Stomach (tissue), 9 donors: ENCODE results near the gene CDYL. TPM values are rescaled to one million over a fixed set of nuclear protein-coding genes. Genes with fewer than 3 reads are reported as not detected.

ENCODE experiments used
- DNase-seq, 2 donors: peaks; one replicate each; pipeline versions ENCODE4 v3.0.0 to v3.0.0-alpha.2; 2013 to 2019
- H3K27ac ChIP-seq, 5 donors: fragments of 200-600 bp in 4 of 5; sonication (generic) in 4 of 5; one replicate each; pipeline ENCODE4 v1.5.1; 2013 to 2019; ENCODE audit warnings: mild to moderate bottlenecking in 1 of 5, moderate library complexity in 1 of 5
- H3K27me3 ChIP-seq, 3 donors: fragments of 200-600 bp; sonication (generic); one replicate each; pipeline ENCODE4 v1.5.1; 2017 to 2019; ENCODE audit warnings: mixed run types in 1 of 3
- H3K36me3 ChIP-seq, 4 donors: fragments of 200-600 bp; sonication (generic); 1 replicate in 3 of 4; 2 replicates in 1 of 4; pipeline ENCODE4 v1.5.1; 2016 to 2019
- H3K4me1 ChIP-seq, 4 donors: fragments of 200-600 bp; sonication (generic); one replicate each; pipeline ENCODE4 v1.5.1; 2016 to 2019
- H3K4me3 ChIP-seq, 4 donors: fragments of 200-600 bp; sonication (generic) in 3 of 4; one replicate each; pipeline ENCODE4 v1.5.1; 2016 to 2019; ENCODE audit warnings: mild to moderate bottlenecking in 1 of 4
- H3K9me3 ChIP-seq, 4 donors: fragments of 200-600 bp; sonication (generic); one replicate each; pipeline ENCODE4 v1.5.1; 2016 to 2019
- CTCF ChIP-seq, 7 experiments: fragments of 450-650 bp in 4 of 7; fragments of 200-600 bp in 3 of 7; sonication (generic) in 3 of 7; IDR thresholded peaks; one replicate each; pipeline ENCODE4 v1.5.1; 2016 to 2019; ENCODE audit warnings: antibody characterized with exemption in 7 of 7, control low read depth in 2 of 7, mild to moderate bottlenecking in 1 of 7
- EP300 ChIP-seq: sonication (generic); formaldehyde crosslinking; IDR thresholded peaks from one replicate; pipeline ENCODE4 v1.6.1; 2017; ENCODE audit warnings: antibody characterized with exemption
- POLR2A ChIP-seq, 4 donors: fragments of 450-650 bp; IDR thresholded peaks; one replicate each; pipeline ENCODE4 v1.6.1; 2016; ENCODE audit warnings: antibody characterized with exemption in 4 of 4, control low read depth in 2 of 4, mild to moderate bottlenecking in 1 of 4, moderate library complexity in 1 of 4
- POLR2AphosphoS5 ChIP-seq, 3 donors: sonication (generic); formaldehyde crosslinking; IDR thresholded peaks; one replicate each; pipeline ENCODE4 v1.6.1; 2016; ENCODE audit warnings: antibody characterized with exemption in 3 of 3
- WGBS, 5 donors: extraction: QIAGEN DNeasy Blood & Tissue Kit in 3 of 5; methylation state at CpG; one replicate each; pipeline versions ENCODE4 v1.1.5 to v1.1.7; 2013 to 2018; 5-methylcytosine and 5-hydroxymethylcytosine counted together
- intact Hi-C: fragments of 100-400 bp; cut with DNase I; formaldehyde crosslinking; loops from one replicate; pipeline ENCODE4 v1.15.1; 2023; ENCODE audit warnings: low total_unique reads
- polyA plus RNA-seq, 3 donors: library from polyadenylated mRNA; stranded (reverse); fragments of 200-250 nt; gene quantifications; one replicate each; pipeline ENCODE4 v1.2.3, GENCODE V29; 2013
- total RNA-seq, 5 donors: library from RNA; depleted of rRNA; stranded (reverse); fragments of >200 nt; gene quantifications; one replicate each; pipeline versions ENCODE4 v1.1.0 to v1.2.3, GENCODE V29; 2014 to 2016
- donor health status: healthy with polysubstance abuse.
- donor health status: Bipolar disorder and iron deficiency.
- donor health status: healthy.

CDYL gene
- total and polyA plus RNA-seq, 8 donors, result 6.2 to 226 (median 18.4) TPM

DNA sequence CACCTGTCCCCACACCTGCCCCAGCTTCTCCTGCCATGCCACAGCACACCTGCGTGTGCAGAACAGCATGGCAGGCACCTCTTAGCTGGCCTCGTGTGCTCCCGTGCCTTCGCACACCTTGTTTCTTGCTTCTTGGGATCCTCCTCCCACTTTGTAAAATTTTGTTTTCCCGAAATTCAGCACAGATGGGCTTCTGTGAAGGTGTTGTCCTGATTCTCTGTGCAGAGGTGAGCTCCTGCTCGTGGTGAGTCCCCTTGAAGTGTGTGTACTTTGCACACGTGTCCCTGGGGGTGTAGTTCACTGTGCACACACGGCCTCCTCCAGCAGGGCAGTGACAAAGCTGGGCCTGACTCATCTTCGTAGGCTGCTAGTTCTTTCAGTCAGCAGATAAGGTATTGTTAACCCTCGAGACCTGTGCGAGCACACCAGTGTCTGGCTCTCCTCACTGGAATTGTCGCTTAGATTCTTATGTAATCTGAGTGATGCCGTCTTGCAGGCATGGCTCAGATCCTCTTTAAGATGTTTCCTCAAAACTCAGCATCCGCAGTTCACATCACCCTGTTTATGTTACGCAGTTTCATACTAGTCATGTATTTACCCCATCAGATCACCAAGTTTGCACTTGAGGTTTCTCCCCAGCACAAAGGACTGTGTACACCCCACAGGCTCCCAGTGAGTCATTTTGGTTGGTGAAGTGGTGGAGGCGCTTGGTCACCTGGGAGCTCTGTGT, 77.7 kb downstream of the CDYL start:
- 76 to 79% (median 78%) methylated on average over 16 of the region's 16 CpGs for WGBS, 5 donors
- Histone ChIP-seq H3K27ac (no peak overlapping the region), H3K27me3 (no peaks in the 10 kb centered on the region), H3K36me3 (no peaks in the 10 kb centered on the region), H3K9me3 (no peaks in the 10 kb centered on the region), H3K4me3 (no peak overlapping the region), H3K4me1 (peaks cover 7 to 41% (median 17%) of the 10 kb centered on the region in 4 donors)
- intact Hi-C loops, result no loop called here
- TF ChIP-seq CTCF (IDR thresholded peaks at IDR 0.05) (no peak), POLR2AphosphoS5 (IDR thresholded peaks at IDR 0.05) (no peak), EP300 (no peak), POLR2A (IDR thresholded peaks at IDR 0.05) (no peak)
- peak in 1 of 2 donors; percentile 37 for DNase-seq

DNA sequence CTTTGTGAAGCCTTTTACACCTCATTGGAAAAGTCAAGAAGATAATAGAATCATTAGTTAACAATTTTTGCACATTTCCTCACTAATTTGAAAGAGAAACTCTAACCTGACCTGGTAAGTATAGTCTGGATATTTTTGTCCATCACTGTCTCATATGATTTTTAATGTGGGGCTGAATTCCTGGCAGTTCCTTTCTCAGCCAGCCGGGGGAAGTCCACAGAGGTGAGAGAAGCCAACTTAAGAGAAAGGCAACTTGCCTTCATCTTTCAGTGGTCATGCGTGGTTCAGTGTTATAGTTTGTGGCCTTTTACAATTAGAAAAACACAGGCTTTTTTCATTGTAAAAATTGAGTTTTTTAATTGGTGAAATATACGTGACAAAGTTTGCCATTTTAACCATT, 80.6 kb downstream of the CDYL start:
- no peaks in the 10 kb centered on the region for H3K36me3 ChIP-seq
- DNase-seq, result no peak
- no peak overlapping the region for H3K4me3 ChIP-seq
- intact Hi-C loops, result no loop called here
- H3K4me1 ChIP-seq, result peaks cover 4 to 43% (median 20%) of the 10 kb centered on the region in 4 donors
- no peak overlapping the region for H3K27ac ChIP-seq
- 90 to 94% (median 92%) methylated on average over 3 of the region's 3 CpGs for WGBS, 5 donors
- H3K27me3 ChIP-seq, result no peaks in the 10 kb centered on the region
- TF ChIP-seq EP300, result no peak
- TF ChIP-seq POLR2A (IDR thresholded peaks at IDR 0.05), result no peak
- no peak for TF ChIP-seq POLR2AphosphoS5 (IDR thresholded peaks at IDR 0.05)
- TF ChIP-seq CTCF (IDR thresholded peaks at IDR 0.05), result no peak
- no peaks in the 10 kb centered on the region for H3K9me3 ChIP-seq

- Histone ChIP-seq H3K4me3 (no peak overlapping the region), H3K36me3 (no peaks in the 10 kb centered on the region), H3K4me1 (peaks cover 4 to 38% (median 22%) of the 10 kb centered on the region in 4 donors), H3K27me3 (no peaks in the 10 kb centered on the region), H3K27ac (no peak overlapping the region), H3K9me3 (peaks cover 0 to 1% (median 0%) of the 10 kb centered on the region in 4 donors)
- TF ChIP-seq EP300, result no peak
- TF ChIP-seq CTCF (IDR thresholded peaks at IDR 0.05), result no peak
- no peak for TF ChIP-seq POLR2AphosphoS5 (IDR thresholded peaks at IDR 0.05)
- TF ChIP-seq POLR2A (IDR thresholded peaks at IDR 0.05), result no peak
- DNase-seq, result no peak
- intact Hi-C loops, result no loop called here
- 43 to 54% (median 53%) methylated on average over 8 of the region's 8 CpGs for WGBS, 5 donors
Observed at GRCh38 chr6:4858194-4859015, 82.2 kb downstream of the CDYL start.

GRCh38 chr6:4860387-4860786, 84.2 kb downstream of the CDYL start:
- intact Hi-C loops, result no loop called here
- WGBS, 5 donors, result 95 to 100% (median 100%) methylated on average over 2 of the region's 2 CpGs

More at GRCh38 chr6:4860387-4860786, 84.2 kb downstream of the CDYL start:
- Histone ChIP-seq H3K4me3 (no peak overlapping the region), H3K27ac (no peak overlapping the region), H3K27me3 (no peaks in the 10 kb centered on the region), H3K36me3 (no peaks in the 10 kb centered on the region), H3K9me3 (peaks cover 0 to 9% (median 2%) of the 10 kb centered on the region in 4 donors), H3K4me1 (peaks cover 4 to 32% (median 14%) of the 10 kb centered on the region in 4 donors)
- DNase-seq, result no peak
- TF ChIP-seq POLR2AphosphoS5 (IDR thresholded peaks at IDR 0.05) (no peak), CTCF (IDR thresholded peaks at IDR 0.05) (no peak), EP300 (no peak), POLR2A (IDR thresholded peaks at IDR 0.05) (no peak)
